HFFc6 (cell line): ENCODE data around the gene AUTS2. TPM values are rescaled to one million over a fixed set of nuclear protein-coding genes. Genes with fewer than 3 reads are reported as not detected.

Source experiments
- DNase-seq: peaks from one replicate; pipeline ENCODE4 v3.0.0-alpha.2; 2018
- H3K27ac Mint-ChIP-seq: 2 replicates; pipeline ENCODE4 v1.8.0; 2020; ENCODE audit warnings: mild to moderate bottlenecking, mixed read lengths
- H3K27me3 Mint-ChIP-seq: 2 replicates; pipeline ENCODE4 v1.8.0; 2021; ENCODE audit warnings: mild to moderate bottlenecking, moderate library complexity, mixed read lengths; ENCODE audit not compliant: insufficient read depth
- H3K36me3 Mint-ChIP-seq: 2 replicates; pipeline ENCODE4 v1.8.0; 2021; ENCODE audit warnings: low read depth, mixed read lengths
- H3K4me1 Mint-ChIP-seq: 2 replicates; pipeline ENCODE4 v1.8.0; 2020; ENCODE audit warnings: low read depth, mixed read lengths
- H3K4me3 Mint-ChIP-seq: 2 replicates; pipeline ENCODE4 v1.8.0; 2020; ENCODE audit warnings: mild to moderate bottlenecking, moderate library complexity, mixed read lengths
- H3K9me3 Mint-ChIP-seq: 2 replicates; pipeline ENCODE4 v1.8.0; 2020; ENCODE audit warnings: mild to moderate bottlenecking, mixed read lengths
- total RNA-seq, 6 experiments: library from RNA; stranded (reverse); fragmentation: NEBNext Ultra II Directional; extraction: Animal tissue kit (Norgen Biotek cat#: 25700); gene quantifications; 2 replicates in 1 of 6; 3 replicates in 5 of 6; pipeline ENCODE4 v1.2.3, GENCODE V29; 2021
- TF ChIP-seq, protein P1 (sequence below): fragments of 200-600 bp; sonication (generic); IDR thresholded peaks from 2 replicates; pipeline ENCODE4 v1.5.0; 2021; ENCODE audit warnings: antibody characterized with exemption, mild to moderate bottlenecking

Gene AUTS2
- total RNA-seq, 6 experiments from 2014 or later = 0.02 to 0.19 (median 0.16) TPM; not detected in 2

DNA sequence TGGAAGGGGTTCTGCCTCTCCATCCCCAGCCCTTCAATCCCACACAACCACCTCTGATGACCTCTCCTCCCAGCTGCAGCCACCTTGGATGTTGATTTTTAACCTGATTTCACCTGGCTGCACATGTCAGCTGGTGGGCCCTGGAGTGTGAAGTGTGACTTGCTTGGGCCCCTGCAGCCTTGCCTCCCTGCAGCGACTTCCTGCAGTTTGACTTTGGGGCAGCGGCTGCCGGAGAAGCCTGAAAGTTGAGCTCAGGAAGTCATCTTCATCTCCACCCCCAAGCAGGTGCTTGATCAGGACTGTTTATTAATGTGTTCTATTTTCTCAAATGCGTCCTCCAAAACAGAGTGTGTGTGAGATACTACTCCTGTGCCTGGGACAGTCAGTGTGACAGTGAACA lies 858.4 kb downstream of the AUTS2 start:
- no peaks in the 10 kb centered on the region for H3K4me1 Mint-ChIP-seq
- H3K27ac Mint-ChIP-seq = no peak overlapping the region
- TF ChIP-seq, protein P1, sequence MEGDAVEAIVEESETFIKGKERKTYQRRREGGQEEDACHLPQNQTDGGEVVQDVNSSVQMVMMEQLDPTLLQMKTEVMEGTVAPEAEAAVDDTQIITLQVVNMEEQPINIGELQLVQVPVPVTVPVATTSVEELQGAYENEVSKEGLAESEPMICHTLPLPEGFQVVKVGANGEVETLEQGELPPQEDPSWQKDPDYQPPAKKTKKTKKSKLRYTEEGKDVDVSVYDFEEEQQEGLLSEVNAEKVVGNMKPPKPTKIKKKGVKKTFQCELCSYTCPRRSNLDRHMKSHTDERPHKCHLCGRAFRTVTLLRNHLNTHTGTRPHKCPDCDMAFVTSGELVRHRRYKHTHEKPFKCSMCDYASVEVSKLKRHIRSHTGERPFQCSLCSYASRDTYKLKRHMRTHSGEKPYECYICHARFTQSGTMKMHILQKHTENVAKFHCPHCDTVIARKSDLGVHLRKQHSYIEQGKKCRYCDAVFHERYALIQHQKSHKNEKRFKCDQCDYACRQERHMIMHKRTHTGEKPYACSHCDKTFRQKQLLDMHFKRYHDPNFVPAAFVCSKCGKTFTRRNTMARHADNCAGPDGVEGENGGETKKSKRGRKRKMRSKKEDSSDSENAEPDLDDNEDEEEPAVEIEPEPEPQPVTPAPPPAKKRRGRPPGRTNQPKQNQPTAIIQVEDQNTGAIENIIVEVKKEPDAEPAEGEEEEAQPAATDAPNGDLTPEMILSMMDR = no peak
- H3K27me3 Mint-ChIP-seq = no peaks in the 10 kb centered on the region
- no peaks in the 10 kb centered on the region for H3K36me3 Mint-ChIP-seq
- DNase-seq = no peak
- peaks cover 38% of the 10 kb centered on the region for H3K9me3 Mint-ChIP-seq
- no peak overlapping the region for H3K4me3 Mint-ChIP-seq

DNA sequence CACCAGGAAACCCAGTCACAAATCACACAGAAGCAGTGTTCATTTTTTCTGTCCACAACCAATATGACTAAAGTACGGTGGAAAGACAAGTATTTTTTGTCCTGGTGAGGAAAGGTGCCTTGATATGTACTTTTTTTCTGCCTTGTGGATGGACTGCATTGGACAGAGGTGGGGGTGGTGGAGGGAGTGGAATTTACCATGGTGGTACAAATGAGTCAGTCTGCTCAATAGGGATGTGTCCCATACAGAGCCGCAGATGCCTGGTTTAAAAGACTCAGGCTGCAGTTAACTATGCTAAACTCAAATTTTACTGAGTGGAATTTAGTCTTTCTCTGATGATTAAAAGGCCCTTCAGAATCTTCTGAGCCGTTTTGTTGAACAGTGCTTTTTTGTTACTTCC lies 859.2 kb downstream of the AUTS2 start:
- DNase-seq = no peak
- TF ChIP-seq, protein P1 = no peak
- no peak overlapping the region for H3K27ac Mint-ChIP-seq
- no peaks in the 10 kb centered on the region for H3K36me3 Mint-ChIP-seq
- H3K9me3 Mint-ChIP-seq = peaks cover 44% of the 10 kb centered on the region
- H3K27me3 Mint-ChIP-seq = no peaks in the 10 kb centered on the region
- H3K4me1 Mint-ChIP-seq = no peaks in the 10 kb centered on the region
- no peak overlapping the region for H3K4me3 Mint-ChIP-seq

DNA sequence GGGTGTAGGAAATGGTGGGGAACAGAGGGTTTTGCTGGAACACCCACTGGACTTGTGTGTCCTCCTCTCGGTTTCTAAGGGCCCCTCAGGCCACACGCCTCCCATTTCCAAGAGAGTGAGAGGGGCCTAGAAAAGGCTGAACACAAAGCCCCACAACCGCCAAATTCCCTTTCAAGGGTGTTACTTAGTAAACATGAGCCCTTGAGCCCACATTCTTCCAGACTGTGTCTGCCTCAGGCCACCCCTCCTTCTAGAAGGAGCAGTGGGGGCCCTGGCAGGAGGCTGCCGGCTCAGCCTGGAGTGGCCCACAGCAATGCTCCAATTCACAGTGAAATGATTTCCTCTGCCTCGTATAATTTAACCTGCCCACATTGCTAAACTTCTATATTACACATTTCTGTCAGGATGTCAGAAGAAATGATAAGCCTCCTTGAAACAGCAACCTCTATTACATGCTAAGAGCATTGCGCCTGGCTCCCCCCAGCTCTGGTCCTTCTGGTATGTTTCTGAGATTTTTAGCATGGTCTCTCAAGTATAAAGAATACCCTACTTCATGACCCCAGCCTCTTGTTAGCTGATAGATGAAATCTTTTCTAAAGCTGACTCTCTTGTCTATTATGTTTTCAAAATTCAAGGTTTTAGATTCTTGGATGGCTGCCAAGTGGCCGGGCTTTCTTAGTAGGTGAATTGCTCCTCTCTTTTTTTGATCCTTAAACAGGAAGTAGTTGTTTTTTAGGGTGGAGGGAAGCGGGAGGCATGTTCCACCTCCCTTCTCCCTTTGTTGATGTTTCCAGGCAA lies 859.8 kb downstream of the AUTS2 start:
- no peaks in the 10 kb centered on the region for H3K4me1 Mint-ChIP-seq
- no peak overlapping the region for H3K4me3 Mint-ChIP-seq
- peaks cover 44% of the 10 kb centered on the region for H3K9me3 Mint-ChIP-seq
- TF ChIP-seq, protein P1 = no peak
- no peaks in the 10 kb centered on the region for H3K27me3 Mint-ChIP-seq
- DNase-seq = no peak
- H3K27ac Mint-ChIP-seq = no peak overlapping the region
- H3K36me3 Mint-ChIP-seq = no peaks in the 10 kb centered on the region

DNA sequence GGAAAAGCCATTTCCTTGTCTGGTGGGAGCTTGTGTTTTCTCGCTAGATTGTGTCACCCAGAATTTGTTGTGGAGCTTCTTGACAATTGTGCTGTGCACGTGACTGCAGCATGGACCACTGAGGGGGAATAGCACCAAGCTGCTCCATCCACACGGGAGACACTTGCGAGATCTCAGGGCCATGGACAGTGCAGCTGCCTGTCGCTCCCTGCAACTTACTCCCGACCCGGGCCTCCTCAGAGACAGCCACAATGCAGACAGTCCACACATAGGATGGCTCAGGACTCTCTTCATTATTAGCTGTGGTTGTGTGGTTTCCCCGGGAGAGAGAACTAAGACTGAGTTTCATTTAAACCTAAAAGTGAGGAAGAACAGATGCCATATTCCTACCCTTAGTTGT lies 860.5 kb downstream of the AUTS2 start:
- Mint-ChIP-seq H3K27ac (no peak overlapping the region), H3K27me3 (no peaks in the 10 kb centered on the region), H3K4me1 (no peaks in the 10 kb centered on the region), H3K4me3 (no peak overlapping the region), H3K9me3 (peaks cover 48% of the 10 kb centered on the region), H3K36me3 (no peaks in the 10 kb centered on the region)
- TF ChIP-seq, protein P1 = no peak
- no peak for DNase-seq

DNA sequence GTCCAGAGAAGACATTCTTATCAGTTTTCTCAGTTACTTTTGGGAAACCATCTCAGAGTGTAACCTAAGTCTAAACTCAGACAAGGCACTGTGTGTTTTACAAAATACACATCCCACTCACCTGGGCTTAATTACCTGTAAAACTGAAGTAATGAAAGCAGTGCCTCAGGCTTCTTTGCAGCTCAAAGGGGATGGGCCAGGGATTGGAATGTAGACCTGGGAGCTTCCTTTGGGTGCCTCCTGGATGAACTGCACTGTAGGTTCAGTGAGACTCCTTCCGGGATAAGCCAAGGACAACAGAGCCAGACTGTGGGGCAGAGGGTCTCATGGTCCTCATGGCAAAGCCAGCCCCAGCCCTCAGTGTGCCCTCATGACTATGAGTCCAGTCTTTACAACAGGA lies 861.3 kb downstream of the AUTS2 start:
- DNase-seq = no peak
- no peaks in the 10 kb centered on the region for H3K4me1 Mint-ChIP-seq
- H3K27me3 Mint-ChIP-seq = no peaks in the 10 kb centered on the region
- H3K36me3 Mint-ChIP-seq = no peaks in the 10 kb centered on the region
- H3K9me3 Mint-ChIP-seq = peaks cover 54% of the 10 kb centered on the region
- TF ChIP-seq, protein P1 = no peak
- no peak overlapping the region for H3K27ac Mint-ChIP-seq
- H3K4me3 Mint-ChIP-seq = no peak overlapping the region
